ENCODE measurements around the gene TYR. TPM values are rescaled to one million over a fixed set of nuclear protein-coding genes. Genes with fewer than 3 reads are reported as not detected.

TYR gene
- total RNA-seq, 6 donors from 2014 or later: not detected

Other genes with a start within 250 kb of the TYR start
- 1 to 10 TPM in 1 of 6 donors, under 1 TPM in 3, not detected in 2; 0.30 to 4.2 (median 0.32) TPM for gene GRM5, start 111.9 kb upstream of the TYR start, total RNA-seq